ENCODE measurements around the gene SHISAL2A.
"Not testable (repeated sequence)": the region's sequence is repeated elsewhere in the genome, so short reads cannot be mapped to it uniquely, and the experiment has no call there.

The SHISAL2A gene

GRCh38 chr1:52691821-52692220 lies 58.9 kb downstream of the SHISAL2A start:
- DNase-seq = no peak

DNA sequence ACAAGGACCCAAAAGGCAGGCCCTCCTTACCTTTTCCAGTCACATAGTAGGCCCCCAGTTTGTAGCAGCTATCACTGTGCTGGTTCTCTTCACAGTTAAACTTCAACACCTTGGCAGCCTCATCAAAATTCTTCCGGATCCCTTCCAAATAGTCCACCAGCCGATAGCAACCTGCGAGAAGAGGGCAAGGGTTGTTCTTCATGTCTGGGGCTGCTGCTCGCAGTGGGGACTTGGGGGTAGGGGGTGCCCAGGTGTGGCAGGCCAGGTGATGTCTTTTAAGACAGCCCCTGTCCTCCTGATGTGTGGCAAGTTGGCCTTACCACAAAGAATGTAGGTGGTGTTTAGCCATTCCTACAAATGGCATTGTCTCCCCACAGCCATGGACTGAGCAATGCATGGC lies 59.7 kb downstream of the SHISAL2A start:
- no peak for DNase-seq

DNA sequence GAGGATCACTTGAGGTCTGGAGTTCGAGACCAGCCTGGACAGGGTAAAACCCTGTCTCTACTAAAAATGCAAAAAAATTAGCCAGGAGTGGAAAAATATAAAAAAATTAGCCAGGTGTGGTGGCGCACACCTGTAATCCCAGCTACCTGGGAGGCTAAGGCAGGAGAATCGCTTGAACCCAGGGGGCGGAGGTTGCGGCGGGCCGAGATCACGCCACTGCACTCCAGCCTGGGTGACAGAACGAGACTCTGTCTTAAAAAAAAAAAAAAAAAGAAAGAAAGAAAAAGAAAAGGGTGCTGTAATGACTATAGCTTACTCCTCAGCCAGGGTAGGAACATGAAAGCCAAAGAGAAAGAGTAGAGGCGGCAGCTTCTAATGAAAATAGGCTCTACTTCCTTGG lies 60.4 kb downstream of the SHISAL2A start:
- DNase-seq = not testable (repeated sequence)

- DNase-seq = no peak
Observed at GRCh38 chr1:52693843-52694242, 60.9 kb downstream of the SHISAL2A start.

DNA sequence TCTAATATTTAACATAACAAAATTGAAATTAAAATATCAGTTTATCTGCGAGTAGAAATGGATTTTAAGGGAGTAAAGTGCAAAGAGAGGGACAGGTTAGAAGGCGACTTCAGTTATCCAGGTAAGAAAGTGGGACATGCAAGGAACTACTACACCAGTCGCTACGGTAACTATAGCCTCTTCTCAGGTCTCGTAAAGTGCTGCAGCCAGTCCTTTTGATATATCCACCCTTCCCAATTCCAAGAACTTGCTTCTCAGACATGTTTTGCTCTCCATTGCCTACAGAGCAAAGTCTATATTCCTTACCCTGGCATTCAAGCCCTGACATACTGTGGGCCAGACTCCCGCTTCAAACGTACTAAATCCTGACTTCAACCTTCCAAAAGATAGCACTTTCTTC lies 62.7 kb downstream of the SHISAL2A start:
- DNase-seq = no peak

DNA sequence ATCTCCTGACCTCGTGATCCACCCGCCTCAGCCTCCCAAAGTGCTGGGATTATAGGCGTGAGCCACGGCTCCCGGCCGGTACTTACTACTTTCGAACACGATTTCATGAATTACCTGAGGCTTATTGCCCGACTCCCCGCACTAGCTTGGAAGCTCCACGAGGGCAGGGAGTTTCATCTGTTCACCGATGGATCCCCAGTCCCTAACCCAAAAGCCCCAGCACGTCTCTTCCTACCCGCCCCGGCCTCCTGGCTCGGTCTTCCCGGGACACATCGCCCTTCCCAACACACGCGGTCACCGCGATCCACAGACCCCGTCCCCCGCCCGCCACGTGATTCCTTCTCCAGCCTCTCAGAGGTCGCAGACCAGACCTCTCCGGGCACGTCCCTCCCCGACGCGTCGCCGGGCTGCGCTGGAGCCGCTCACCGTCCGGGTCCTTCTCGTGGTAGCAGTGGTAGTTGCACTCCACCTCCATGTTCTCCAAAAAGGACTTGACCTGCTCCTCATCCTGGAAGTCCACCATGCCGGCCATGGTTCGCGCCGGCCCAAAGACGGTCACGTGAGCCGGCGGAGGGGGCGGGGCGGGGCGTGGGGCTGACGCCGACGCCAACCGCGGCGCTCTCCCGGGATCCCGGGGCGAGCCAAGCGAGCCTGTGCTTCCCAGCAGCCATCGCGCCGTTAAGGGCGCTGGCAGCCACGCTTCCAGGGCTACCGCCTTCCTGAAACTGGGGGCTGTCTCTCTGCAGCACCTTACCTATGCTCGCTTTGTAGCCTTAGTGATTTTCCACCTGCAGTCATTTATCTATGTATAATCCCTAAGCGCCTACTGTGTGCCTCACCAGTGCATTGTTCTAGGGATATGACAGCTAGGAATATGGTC lies 65.1 kb downstream of the SHISAL2A start, which contains the start of gene COA7:
COA7 (minus strand) TSS at position 553 of the 880 bp plus-strand sequence; CDS start at position 532, 21 bp downstream.
- DNase-seq = peak; percentile 83

DNA sequence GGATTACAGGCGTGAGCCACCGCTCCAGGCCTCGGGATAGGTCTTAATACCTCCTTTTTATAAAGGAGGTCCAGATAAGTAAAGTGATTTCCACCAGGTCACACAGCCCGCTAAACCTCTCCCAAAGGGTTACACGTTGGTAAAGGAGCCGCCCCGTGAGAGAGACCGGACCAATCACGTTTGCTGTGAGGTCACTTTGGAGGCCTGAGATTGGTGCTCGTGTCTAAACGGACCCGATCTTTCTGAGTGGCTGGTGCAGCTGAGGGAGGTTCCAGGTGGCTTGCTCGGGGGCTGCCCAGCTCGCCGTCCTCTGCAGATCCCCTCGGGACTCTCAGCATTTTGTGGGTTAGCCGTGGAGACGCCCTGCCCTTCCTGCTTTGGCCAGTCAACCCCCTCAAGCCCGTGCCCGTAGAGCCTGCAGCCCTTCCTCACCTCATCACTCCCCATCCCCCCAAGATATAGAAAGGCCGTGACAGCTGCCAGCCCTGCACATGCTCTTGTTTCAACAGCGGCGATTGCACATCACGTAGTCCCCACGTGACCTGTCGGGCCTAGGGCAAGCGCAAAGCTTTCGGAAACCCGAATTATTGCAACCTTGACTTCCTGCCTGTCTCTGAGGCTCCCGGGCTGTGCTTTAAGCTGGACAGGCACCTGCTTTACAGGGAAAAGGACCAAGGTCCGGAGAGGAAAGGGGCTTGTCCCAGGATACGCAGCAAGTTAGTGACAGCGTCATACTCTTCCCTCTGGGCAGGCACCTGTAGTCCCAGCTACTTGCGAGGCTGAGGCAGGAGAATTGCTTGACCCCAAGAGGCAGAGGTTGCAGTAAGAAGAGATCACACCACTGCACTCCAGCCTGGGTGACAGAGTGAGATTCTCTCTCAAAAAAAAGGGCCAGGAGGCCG lies 70.2 kb downstream of the SHISAL2A start:
- peak; percentile 88 for DNase-seq

GRCh38 chr1:52706136-52706670 lies 73.2 kb downstream of the SHISAL2A start:
- DNase-seq = no peak
